ENCODE data around the gene LELP1. TPM values are rescaled to one million over a fixed set of nuclear protein-coding genes. Genes with fewer than 3 reads are reported as not detected.

Gene LELP1
- total and polyA plus RNA-seq, 2 donors (not counting 3 experiments of a cell fraction or from before 2014, with no cell fraction given), result not detected

- Histone ChIP-seq H4K20me1 (replicated peaks; ENCODE audit: control insufficient read depth, extremely low read depth, insufficient read depth, low read length) (no peaks in the 10 kb centered on the region), H3K4me2 (ENCODE audit: insufficient read depth, low read length) (no peak overlapping the region), H2AFZ (ENCODE audit: low read depth, low read length) (no peak overlapping the region), H3K9ac (replicated peaks; ENCODE audit: extremely low read depth, insufficient read depth, low read length) (no peak overlapping the region), H3K27ac (ENCODE audit: insufficient read depth, low read depth, low read length) (no peak overlapping the region), H3K9me1 (replicated peaks; ENCODE audit: control insufficient read depth, extremely low read depth, insufficient read depth, low read length) (no peaks in the 10 kb centered on the region), H3K4me3 (replicated peaks in 1 of 3; ENCODE audit: insufficient read depth in 1 of 3, low read depth in 1 of 3, low read length in 3 of 3) (no peak overlapping the region), H3K79me2 (ENCODE audit: control insufficient read depth, insufficient read depth, low read length) (no peaks in the 10 kb centered on the region), H3K36me3 (ENCODE audit: control insufficient read depth in 2 of 2, extremely low read depth in 1 of 2, insufficient read depth in 2 of 2, low read length in 2 of 2) (no peaks in the 10 kb centered on the region), H3K27me3 (ENCODE audit: control insufficient read depth in 2 of 2, insufficient read depth in 2 of 2, low read length in 2 of 2) (no peaks in the 10 kb centered on the region), H3K4me1 (ENCODE audit: control insufficient read depth, extremely low read depth, insufficient read depth, low read length) (no peaks in the 10 kb centered on the region), H3K9me3 (replicated peaks; ENCODE audit: control insufficient read depth, insufficient read depth, low read length) (no peaks in the 10 kb centered on the region)
- ChIA-PET CTCF (no interaction called here), POLR2A (no interaction called here)
- FAIRE-seq (no peak), DNase-seq (ENCODE audit: low read depth, low spot score) (no peak)
- intact Hi-C loops (cut with micrococcal nuclease) (no loop called here), dilution Hi-C loops (cut with MboI; ENCODE audit: extremely low pct_ligation_motif_present, low sequenced_read_pairs) (no loop called here)
- TF ChIP-seq MAX (IDR thresholded peaks at IDR 0.05; ENCODE audit: insufficient read depth, insufficient read length) (no peak), EZH2 (IDR thresholded peaks at IDR 0.05; ENCODE audit: borderline replicate concordance, low read depth, low read length, severe bottlenecking) (no peak), POLR2A (IDR thresholded peaks at IDR 0.05; ENCODE audit: low read depth, low read length) (no peak), FOS (IDR thresholded peaks at IDR 0.05; ENCODE audit: borderline replicate concordance, insufficient read depth, low read length) (no peak), POLR2AphosphoS5 (IDR thresholded peaks at IDR 0.05; ENCODE audit: insufficient read depth, low read depth, low read length) (no peak), JUN (IDR thresholded peaks at IDR 0.05; ENCODE audit: borderline replicate concordance, insufficient read depth, insufficient read length, low read depth) (no peak), GATA2 (IDR thresholded peaks at IDR 0.05; ENCODE audit: insufficient read depth, insufficient read length, low read depth, low read length) (no peak), MYC (IDR thresholded peaks at IDR 0.05; ENCODE audit: low read depth, low read length) (no peak)
- TF ChIP-seq, protein P1, sequence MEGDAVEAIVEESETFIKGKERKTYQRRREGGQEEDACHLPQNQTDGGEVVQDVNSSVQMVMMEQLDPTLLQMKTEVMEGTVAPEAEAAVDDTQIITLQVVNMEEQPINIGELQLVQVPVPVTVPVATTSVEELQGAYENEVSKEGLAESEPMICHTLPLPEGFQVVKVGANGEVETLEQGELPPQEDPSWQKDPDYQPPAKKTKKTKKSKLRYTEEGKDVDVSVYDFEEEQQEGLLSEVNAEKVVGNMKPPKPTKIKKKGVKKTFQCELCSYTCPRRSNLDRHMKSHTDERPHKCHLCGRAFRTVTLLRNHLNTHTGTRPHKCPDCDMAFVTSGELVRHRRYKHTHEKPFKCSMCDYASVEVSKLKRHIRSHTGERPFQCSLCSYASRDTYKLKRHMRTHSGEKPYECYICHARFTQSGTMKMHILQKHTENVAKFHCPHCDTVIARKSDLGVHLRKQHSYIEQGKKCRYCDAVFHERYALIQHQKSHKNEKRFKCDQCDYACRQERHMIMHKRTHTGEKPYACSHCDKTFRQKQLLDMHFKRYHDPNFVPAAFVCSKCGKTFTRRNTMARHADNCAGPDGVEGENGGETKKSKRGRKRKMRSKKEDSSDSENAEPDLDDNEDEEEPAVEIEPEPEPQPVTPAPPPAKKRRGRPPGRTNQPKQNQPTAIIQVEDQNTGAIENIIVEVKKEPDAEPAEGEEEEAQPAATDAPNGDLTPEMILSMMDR (IDR thresholded peaks at IDR 0.05; ENCODE audit: extremely low read depth in 1 of 2, insufficient read depth in 1 of 2, low read depth in 1 of 2, low read length in 2 of 2), result no peak
- BruUV-seq (replicated peaks), result no TSS peak
These were observed 8.0 kb upstream of the LELP1 start for GRCh38 chr1:153195216-153195615.

Measured in endothelial cell of umbilical vein (primary cell).